HL-60 (cell line): ENCODE data around the gene GRIP2.

ENCODE experiments used
- DNase-seq, 2 experiments: peaks; one replicate each; pipeline ENCODE4 v3.0.0-alpha.2; 2010 to 2020; ENCODE audit warnings: low read depth in 1 of 2, low spot score in 1 of 2
- H3K27ac ChIP-seq: fragments of 250-450 bp; sonication (Bioruptor Pico); replicated peaks from 2 replicates; pipeline ENCODE4 v1.5.1; 2020; ENCODE audit warnings: mild to moderate bottlenecking, moderate library complexity
- H3K27me3 ChIP-seq: fragments of 250-450 bp; sonication (Bioruptor Pico); 2 replicates; pipeline ENCODE4 v1.5.1; 2021; ENCODE audit warnings: mild to moderate bottlenecking, moderate library complexity; ENCODE audit not compliant: insufficient read depth, poor library complexity, severe bottlenecking
- H3K4me3 ChIP-seq: replicated peaks from 2 replicates; pipeline ENCODE4 v1.5.1; 2011; ENCODE audit warnings: mild to moderate bottlenecking, control low read depth, low read length; ENCODE audit not compliant: insufficient read depth
- CTCF ChIP-seq: IDR thresholded peaks from one replicate; pipeline ENCODE4 v1.5.1; 2011; ENCODE audit warnings: low read length, control low read depth, inconsistent platforms; ENCODE audit not compliant: insufficient read depth
- GABPA ChIP-seq: IDR thresholded peaks from 2 replicates; pipeline ENCODE4 v1.6.1; 2012; ENCODE audit warnings: low read depth
- POLR2AphosphoS5 ChIP-seq: IDR thresholded peaks from 2 replicates; pipeline ENCODE4 v1.6.1; 2012; ENCODE audit warnings: low read depth
- REST ChIP-seq: IDR thresholded peaks from 2 replicates; pipeline ENCODE4 v1.6.1; 2012; ENCODE audit warnings: low read depth; ENCODE audit not compliant: insufficient replicate concordance
- SPI1 ChIP-seq: IDR thresholded peaks from 2 replicates; pipeline ENCODE4 v1.6.1; 2012; ENCODE audit warnings: low read depth, mild to moderate bottlenecking, borderline replicate concordance

Gene GRIP2

GRCh38 chr3:14482271-14482721, 57.8 kb downstream of the GRIP2 start:
- H3K27ac ChIP-seq, result no peak overlapping the region
- DNase-seq, result no peak
- no peak overlapping the region for H3K4me3 ChIP-seq
- no peaks in the 10 kb centered on the region for H3K27me3 ChIP-seq
- TF ChIP-seq POLR2AphosphoS5 (no peak), REST (no peak), GABPA (no peak), CTCF (no peak), SPI1 (no peak)

GRCh38 chr3:14481646-14482036, 58.5 kb downstream of the GRIP2 start:
- Histone ChIP-seq H3K4me3 (no peak overlapping the region), H3K27ac (no peak overlapping the region), H3K27me3 (no peaks in the 10 kb centered on the region)
- TF ChIP-seq GABPA (no peak), REST (no peak), CTCF (no peak), SPI1 (no peak), POLR2AphosphoS5 (no peak)
- no peak for DNase-seq

GRCh38 chr3:14481018-14481645, 59.0 kb downstream of the GRIP2 start:
- H3K27me3 ChIP-seq, result no peaks in the 10 kb centered on the region
- no peak overlapping the region for H3K27ac ChIP-seq
- TF ChIP-seq SPI1 (no peak), GABPA (no peak), POLR2AphosphoS5 (no peak), REST (no peak), CTCF (no peak)
- no peak for DNase-seq
- no peak overlapping the region for H3K4me3 ChIP-seq
